Activated CD4-positive, CD25-positive, alpha-beta regulatory T cell (primary cell): Measurements from ENCODE around the gene EMD.

Experiments used
- DNase-seq, 4 experiments: peaks; one replicate each; lab custom pipeline; 2025; lab: John Stamatoyannopoulos, UW

EMD gene

GRCh38 chrX:154355094-154355775, 23.9 kb upstream of the EMD start:
- DNase-seq: no peak

- no peak for DNase-seq
Measured at GRCh38 chrX:154355776-154356140, 23.3 kb upstream of the EMD start.

- no peak for DNase-seq
Measured at GRCh38 chrX:154356596-154356995, 22.5 kb upstream of the EMD start.

DNA sequence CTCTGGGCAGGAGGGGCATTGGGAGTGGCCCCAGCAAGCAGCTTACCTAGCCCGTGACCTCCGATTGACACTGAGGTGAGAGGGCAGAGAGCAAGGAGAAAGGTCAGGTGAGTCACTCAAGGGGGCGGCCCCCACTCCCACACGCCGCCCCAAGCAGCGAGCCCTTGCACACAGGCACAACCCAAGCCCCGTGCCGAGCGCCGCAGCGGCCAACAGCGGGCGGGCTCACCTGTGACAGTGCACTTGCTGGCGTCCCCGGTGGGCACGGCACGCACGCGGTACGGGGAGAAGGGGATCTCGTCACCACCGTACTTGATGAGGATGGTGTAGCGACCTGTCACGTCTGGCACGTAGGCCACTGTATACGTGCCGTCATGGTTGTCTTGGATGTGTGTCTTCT, 21.9 kb upstream of the EMD start:
- DNase-seq: no peak

- DNase-seq: no peak
Measured at GRCh38 chrX:154358011-154358410, 21.1 kb upstream of the EMD start.

GRCh38 chrX:154358829-154359228, 20.3 kb upstream of the EMD start:
- no peak for DNase-seq

DNA sequence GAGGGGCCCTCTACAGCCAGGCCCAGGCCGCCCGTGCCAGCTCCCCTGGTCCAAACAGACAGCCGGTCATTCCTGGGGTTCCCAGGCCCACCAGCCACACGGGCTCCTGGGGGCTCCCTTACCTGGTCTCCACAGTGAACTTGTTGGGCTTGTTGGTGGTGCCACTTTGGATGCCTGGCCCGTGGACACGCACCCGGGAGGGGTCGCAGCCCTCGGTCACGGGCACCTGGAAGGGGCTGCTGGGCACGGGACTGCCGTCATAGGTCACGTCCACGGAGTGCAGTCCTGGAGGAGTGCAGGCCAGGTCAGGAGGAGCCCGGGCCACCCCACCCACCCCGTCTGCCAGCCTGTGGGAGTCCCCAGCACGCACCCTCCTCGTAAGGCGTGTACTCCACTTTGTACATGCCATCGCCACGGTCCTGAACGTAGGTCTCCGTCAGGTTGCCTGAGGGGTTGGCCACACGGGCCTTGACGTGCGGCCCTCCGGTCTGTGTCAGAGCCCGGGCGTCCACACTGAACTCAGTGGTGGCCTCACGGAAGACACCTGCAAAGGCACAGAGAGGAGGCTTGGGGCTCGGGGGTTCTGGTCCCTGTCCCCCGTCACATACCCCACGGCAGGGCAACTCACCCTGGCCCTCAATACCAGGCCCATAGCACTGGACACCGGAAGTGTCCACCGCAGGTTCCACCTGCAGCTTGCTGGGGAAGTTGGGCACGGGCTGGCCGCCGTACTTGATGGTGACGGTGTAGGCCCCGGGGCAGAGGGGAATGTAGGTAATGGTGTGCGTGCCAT, 19.5 kb upstream of the EMD start:
- no peak for DNase-seq

DNA sequence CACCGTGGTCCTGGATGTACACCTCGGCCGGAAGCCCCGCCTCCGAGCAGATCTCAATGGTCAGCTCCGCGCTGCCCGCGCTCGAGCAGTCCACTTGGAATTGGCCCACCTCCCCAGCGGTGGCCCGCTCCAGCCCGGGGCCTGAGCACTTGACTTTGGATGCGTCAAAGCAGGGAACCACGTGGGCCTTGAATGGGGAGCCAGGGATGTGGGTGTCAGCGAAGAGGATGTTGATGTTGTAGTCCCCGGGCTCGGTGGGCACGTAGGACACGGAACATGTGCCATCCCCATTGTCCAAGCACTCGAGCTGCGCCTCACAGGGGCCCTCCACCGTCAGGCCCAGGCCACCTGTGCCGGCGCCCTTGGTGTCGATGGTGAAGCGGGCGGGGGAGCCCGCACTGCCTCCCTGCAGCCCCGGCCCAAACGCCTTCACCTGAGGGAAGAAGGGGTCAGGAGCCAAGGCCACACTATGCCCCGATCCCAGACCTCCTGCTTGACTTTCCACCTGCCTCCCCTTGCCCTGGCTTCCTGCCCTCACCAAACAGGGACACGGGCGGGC, 18.9 kb upstream of the EMD start:
- DNase-seq: no peak

DNA sequence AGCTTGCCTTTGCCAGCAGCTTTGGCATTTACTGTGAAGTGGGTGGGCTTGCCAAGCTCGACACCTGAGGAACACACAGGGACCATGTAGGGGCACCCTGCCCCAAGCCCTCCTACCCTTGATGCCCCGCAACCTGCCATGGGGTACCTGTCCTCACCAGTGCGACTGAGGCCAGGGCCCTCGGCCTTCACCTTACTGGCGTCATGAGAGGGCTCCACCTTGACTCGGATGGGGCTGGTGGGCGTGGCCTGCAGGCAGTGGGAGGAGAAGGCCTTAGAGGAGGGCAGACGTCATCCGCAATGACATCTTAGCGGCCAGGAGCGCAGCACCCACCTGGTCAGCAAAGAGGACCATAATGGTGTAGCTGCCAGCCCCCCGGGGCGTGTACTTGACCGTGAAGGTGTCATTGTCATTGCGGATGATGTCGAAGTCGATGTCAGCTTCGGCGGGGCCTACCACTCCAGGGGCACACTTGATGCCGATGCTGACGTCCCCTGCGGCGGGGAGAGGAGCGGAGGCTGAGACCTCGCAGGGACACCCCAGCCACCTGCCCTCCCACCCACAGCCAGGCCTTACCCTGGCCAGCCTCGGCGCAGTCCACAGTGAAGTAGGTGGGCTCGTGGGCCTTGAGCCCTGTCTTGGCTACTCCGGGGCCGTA, 16.9 kb upstream of the EMD start:
- no peak for DNase-seq

DNA sequence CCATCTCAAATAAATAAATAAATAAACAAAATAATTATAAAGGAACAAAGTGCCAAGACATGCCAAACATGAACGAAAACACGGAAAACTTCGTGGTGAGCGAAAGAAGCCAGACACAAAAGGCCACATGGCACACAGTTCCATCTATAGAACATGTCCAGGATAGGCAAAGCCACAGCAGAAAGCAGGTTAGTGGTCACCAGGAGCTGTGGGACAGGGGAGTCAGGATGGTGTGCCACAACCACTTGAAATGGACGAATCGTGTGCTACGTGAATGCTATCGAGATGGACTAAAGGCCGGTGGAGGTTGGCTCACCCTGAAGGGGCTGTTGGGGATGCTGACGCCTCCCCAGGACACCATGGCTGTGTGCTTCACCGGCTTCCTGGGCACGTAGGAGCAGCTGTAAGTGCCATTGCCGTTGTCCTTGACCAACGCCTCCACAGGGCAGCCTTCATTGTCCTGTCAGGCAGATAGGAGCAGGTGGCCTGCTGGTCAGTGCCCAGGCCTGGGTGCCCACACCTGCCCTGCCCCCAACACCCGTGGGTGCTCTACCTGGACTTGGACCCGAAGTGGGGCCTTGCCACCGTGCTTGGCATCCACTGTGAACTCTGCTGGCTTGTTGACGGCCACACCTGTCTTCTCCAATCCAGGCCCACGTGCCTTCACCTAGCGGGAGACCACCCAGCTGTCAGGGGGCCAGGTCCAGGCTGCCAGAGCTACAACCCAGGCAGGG, 15.2 kb upstream of the EMD start:
- DNase-seq: no peak

- DNase-seq: no peak
Measured at GRCh38 chrX:154365052-154365600, 14.0 kb upstream of the EMD start.

- no peak for DNase-seq
Measured at GRCh38 chrX:154365997-154366665, 13.0 kb upstream of the EMD start.

- DNase-seq: no peak
Measured at GRCh38 chrX:154366666-154367055, 12.4 kb upstream of the EMD start.

- DNase-seq: no peak
Measured at GRCh38 chrX:154367474-154368308, 11.4 kb upstream of the EMD start.

GRCh38 chrX:154368630-154369448, 10.3 kb upstream of the EMD start:
- peak; percentile 61 to 86 (median 74) for DNase-seq

DNA sequence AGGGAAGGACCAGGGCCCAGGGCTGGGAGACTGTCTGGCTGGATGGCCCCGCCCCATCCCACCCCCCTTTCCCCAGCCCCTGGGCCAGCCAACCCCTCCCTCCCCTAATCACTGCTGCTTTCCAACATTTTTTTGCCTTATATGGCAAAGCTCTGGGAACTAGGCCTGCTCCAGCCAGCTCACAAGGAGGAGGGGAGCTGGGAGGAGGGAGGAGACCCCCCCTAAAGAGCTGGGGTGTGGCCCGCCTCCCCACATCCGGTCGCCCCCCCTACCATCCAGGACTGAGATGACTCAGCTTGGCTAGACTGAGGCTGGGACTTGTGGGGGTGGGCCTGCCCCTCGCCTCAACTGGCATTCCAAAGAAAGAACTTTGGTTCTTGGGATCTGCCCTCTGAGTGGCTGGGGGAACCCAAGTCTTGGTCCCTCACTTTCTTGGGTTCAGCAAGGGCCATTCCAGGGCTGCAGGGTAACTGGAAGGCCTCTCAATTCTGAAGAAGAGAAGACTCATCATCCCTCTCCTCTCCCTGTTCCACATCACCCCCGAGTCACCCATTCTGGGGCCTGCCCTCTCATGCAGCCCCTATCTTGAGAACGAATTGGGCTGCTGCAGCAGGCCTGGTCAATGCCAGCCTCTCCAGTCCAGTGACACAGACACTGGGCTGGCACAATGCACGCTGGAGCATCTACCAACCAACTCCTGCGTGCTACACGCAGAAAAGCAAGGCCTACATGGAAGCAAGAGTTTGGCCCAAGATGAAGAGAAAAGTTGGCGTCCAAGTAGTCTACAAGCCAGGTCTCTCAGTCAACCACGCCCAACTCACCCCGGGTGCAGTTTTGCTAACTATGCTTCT, 9.4 kb upstream of the EMD start:
- DNase-seq: peak in 3 of 4 experiments; percentile 41 to 61 (median 41)

DNA sequence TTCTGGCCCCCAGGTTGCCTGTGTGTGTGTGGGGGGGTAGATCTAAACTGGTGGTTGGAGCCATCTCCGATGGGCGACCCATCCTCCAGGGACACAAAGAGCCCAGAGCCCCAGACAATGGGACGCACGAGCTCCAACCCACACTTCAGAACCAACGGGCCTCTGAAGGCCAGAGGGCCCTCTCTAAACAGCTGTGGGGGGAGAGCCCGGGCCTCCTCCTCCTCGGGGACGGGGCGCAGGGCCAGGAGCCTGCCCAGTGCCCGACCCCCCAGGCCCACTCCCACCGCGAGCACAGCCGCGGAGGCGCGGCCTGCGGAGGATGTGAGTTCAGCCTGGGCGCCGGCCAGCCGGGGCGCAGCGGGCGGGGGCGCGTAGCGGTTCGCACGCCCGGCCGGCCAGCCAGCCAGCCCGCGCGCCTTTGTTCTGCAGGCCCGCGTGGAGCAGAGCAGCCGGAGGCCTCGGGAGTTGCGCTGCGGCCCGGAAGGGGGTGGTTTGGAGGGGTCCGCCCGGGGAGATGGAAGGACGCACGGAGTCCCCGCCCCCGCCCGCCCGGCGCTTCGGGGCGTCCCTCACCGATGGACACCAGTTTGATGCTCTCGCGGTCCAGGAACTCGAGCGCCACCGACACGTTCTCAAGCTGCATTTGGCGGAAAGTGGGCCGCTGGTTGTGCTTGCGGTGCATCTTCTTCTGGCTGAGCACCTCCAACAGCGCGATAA, 8.6 kb upstream of the EMD start:
- DNase-seq: no peak
